Right lobe of liver (tissue), 4 donors: ENCODE measurements around the gene IGLL5.

ENCODE experiments used
- POLR2A ChIP-seq: fragments of 450-650 bp; IDR thresholded peaks from one replicate; pipeline ENCODE4 v1.6.1; 2017; ENCODE audit warnings: antibody characterized with exemption, mild to moderate bottlenecking
- TF ChIP-seq, protein P1 (sequence below), 4 donors: fragments of 200-600 bp in 3 of 4; fragments of 450-650 bp in 1 of 4; IDR thresholded peaks; one replicate each; pipeline versions ENCODE4 v1.5.1 to v1.8.0; 2016 to 2022; ENCODE audit warnings: antibody characterized with exemption in 4 of 4, mild to moderate bottlenecking in 2 of 4
- donor health status: DM: no; HTN: no; CAD: no.
- donor health status: DM: no; HTN: no; CAD: no.
- donor health status: DM: no; HTN: yes; CAD: no.

DNA sequence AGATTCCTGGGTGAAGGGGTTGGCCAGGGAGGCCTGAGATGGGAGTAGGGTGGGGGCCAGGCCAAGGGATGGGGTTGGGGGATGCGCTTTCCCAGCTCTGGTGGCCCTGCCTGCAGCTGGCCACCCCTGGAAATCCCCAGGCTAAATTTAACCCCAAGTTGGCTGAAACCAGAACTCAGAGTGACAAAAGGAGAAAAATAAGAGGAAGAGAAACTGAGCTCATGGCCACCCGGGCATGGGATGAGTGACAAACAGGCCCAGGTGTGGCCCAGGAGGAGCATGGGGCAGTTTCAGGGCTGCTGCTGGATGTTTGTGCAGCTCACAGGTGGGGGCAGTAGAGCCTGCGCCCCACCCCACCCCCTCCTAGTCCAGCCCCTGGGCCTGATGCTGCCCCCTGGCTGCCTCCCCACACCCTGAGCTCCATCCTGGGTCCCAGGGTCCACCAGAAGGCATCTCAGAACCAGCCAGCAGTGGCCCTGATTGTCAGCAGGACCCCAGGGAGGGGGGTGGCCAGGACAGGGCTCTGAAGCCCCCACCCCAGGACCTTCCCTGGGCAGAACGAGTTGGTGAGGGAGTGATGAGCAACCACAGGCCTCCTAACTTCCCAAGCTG, 48.0 kb downstream of the IGLL5 start:
- TF ChIP-seq, protein P1, sequence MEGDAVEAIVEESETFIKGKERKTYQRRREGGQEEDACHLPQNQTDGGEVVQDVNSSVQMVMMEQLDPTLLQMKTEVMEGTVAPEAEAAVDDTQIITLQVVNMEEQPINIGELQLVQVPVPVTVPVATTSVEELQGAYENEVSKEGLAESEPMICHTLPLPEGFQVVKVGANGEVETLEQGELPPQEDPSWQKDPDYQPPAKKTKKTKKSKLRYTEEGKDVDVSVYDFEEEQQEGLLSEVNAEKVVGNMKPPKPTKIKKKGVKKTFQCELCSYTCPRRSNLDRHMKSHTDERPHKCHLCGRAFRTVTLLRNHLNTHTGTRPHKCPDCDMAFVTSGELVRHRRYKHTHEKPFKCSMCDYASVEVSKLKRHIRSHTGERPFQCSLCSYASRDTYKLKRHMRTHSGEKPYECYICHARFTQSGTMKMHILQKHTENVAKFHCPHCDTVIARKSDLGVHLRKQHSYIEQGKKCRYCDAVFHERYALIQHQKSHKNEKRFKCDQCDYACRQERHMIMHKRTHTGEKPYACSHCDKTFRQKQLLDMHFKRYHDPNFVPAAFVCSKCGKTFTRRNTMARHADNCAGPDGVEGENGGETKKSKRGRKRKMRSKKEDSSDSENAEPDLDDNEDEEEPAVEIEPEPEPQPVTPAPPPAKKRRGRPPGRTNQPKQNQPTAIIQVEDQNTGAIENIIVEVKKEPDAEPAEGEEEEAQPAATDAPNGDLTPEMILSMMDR (IDR thresholded peaks at IDR 0.05), result no peak
- no peak for TF ChIP-seq POLR2A
